HG03045 (cell line): ENCODE measurements around the gene PLOD2.

ENCODE experiments used
- ATAC-seq: cut with Tn5 transposase; IDR thresholded peaks from one replicate; pipeline ENCODE4 v1.9.1; 2021; ENCODE audit warnings: mild to moderate bottlenecking, moderate library complexity; ENCODE audit not compliant: unreplicated experiment

The PLOD2 gene

GRCh38 chr3:146052056-146052790 is 108.8 kb downstream of the PLOD2 start:
- no peak for ATAC-seq

GRCh38 chr3:146050691-146051090 is 110.3 kb downstream of the PLOD2 start:
- ATAC-seq: no peak

- ATAC-seq: no peak
Observed at GRCh38 chr3:146047485-146047884, 113.5 kb downstream of the PLOD2 start.

GRCh38 chr3:146044046-146044445 is 116.9 kb downstream of the PLOD2 start:
- ATAC-seq: no peak

GRCh38 chr3:146040630-146041029 is 120.4 kb downstream of the PLOD2 start:
- ATAC-seq: no peak

- no peak for ATAC-seq
Observed at GRCh38 chr3:146037697-146038096, 123.3 kb downstream of the PLOD2 start.

GRCh38 chr3:146036281-146036680 is 124.7 kb downstream of the PLOD2 start:
- ATAC-seq: no peak

- no peak for ATAC-seq
Observed at GRCh38 chr3:146035366-146035765, 125.6 kb downstream of the PLOD2 start.

- no peak for ATAC-seq
Observed at GRCh38 chr3:146033950-146034349, 127.0 kb downstream of the PLOD2 start.

GRCh38 chr3:146026547-146026946 is 134.4 kb downstream of the PLOD2 start:
- no peak for ATAC-seq

- no peak for ATAC-seq
Observed at GRCh38 chr3:146024260-146024659, 136.7 kb downstream of the PLOD2 start.

GRCh38 chr3:146020969-146021368 is 140.0 kb downstream of the PLOD2 start:
- no peak for ATAC-seq

GRCh38 chr3:146019508-146019907 is 141.5 kb downstream of the PLOD2 start:
- ATAC-seq: no peak
